HG03280 (cell line): ENCODE results near the gene MARCHF2.

Experiments
- ATAC-seq: cut with Tn5 transposase; IDR thresholded peaks from one replicate; pipeline ENCODE4 v1.9.1; 2021; ENCODE audit warnings: mild to moderate bottlenecking, moderate library complexity; ENCODE audit not compliant: unreplicated experiment

MARCHF2 gene

GRCh38 chr19:8473648-8474476, 60.8 kb downstream of the MARCHF2 start:
- no peak for ATAC-seq

DNA sequence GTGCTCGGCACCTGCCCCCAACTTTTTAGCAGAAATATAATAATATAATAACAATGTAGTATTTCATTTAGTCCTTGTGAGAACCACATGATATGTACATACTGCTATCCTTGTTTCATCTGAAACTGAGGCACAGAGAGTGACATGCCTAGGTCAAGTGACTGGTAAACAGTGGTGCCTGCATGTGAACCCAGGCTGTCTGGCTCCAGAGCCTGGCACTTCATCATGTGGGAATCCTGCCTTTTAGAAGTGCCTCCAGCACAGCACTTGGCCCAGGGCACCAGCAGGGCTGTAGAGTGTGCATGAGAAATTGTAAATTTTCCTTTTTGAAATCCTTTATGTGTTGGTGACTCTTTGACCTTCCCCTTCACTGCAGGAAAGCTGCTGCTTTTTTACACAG, 61.9 kb downstream of the MARCHF2 start:
- no peak for ATAC-seq

DNA sequence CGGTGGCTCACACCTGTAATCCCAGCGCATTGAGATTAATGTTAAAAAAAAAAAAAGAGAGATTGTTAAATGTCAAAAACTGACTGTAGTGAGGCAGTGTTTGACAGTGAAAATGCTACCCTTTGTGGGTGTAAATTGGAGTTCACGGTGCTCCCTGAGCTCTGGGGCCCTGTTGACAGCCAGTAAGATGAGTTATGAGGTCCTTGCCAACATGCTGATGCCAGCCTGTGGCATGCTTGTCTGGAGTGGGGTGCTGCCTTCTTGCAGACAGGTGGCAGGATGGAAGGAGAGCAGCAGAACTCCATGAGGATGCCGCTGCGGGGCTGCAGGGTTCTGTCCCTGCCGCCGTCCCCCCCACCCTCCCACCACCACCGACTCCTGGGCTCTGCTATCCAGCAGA, 63.4 kb downstream of the MARCHF2 start:
- no peak for ATAC-seq

DNA sequence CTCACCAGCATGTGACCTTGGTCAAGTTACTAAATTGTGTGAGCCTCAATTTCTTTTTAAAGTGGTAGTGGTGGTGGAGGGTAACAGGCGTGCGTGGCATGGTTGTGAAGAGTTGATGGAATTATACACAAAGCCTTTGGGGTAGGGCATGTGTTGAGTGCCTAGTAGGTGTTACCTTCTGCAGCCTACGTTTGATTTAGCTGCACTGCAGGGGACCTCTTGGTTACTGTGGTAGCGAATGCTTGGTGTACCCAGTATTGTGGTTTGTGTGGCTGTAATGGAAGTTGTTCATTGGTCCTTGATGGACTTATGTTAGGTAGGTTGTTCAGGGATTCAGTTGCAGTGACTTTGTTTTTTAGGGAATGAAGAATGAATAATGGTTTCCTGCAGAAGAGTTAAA, 64.8 kb downstream of the MARCHF2 start:
- no peak for ATAC-seq

GRCh38 chr19:8478598-8478997, 65.5 kb downstream of the MARCHF2 start:
- no peak for ATAC-seq

DNA sequence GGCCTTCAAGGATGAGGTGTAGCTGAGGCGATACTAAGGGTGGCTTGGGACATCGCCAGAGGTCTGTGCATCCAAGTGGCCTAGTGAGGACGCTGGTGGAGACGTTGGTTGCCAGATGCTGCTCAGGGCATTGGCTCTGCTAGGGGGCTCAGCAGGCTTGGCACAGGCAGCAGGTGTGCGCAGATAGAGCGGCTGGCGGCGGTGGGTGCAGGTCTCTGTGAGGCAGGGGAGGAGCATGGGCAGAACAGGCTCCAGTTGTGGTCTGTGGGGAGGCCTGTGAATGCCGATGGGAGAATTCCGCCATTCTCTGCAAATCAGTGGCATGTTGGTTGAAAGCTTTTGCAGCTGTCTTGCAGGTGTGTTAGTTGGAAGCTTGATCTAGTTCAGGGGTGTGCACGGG, 68.1 kb downstream of the MARCHF2 start:
- no peak for ATAC-seq

DNA sequence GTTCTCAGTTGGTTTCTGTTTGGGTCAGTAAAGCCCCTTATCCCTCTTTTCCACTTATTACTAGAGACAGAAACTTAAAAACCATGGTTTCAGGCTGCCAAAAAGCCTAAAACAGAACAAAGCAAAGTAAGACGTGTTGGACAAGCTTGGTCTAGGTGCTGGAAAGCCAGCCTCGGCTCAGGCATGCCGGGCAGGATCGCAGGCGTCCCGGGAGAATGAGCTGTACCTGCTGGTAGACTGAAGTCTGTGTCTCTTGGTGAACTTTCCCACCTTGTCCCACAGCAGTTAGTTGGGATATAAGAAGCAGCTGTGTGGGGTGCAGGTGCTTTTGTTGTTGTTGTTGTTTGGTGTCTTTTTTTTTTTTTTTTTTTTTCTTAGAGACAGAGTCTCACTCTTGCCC, 68.5 kb downstream of the MARCHF2 start:
- no peak for ATAC-seq

DNA sequence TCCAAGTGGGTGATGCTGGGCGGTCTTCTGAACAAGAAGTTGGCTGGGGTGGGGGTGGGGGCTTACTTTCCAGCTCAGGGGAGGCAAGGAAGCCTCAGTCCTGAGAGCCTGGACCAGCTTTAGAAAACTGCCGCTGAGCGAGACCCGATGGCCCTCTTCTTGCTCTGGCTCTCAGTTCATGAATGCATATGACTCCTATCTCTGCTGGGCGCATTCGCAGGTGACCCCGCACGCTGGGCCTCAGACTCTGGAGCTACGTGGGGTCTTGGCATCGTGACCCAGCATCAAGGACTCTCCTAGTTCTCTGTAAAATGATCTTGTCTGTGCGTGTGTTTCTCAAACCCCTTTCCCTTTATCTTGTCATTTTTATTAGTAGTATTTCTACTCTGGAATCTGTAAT, 69.6 kb downstream of the MARCHF2 start:
- no peak for ATAC-seq

- ATAC-seq, result no peak
Measured at GRCh38 chr19:8483165-8483564, 70.1 kb downstream of the MARCHF2 start.

DNA sequence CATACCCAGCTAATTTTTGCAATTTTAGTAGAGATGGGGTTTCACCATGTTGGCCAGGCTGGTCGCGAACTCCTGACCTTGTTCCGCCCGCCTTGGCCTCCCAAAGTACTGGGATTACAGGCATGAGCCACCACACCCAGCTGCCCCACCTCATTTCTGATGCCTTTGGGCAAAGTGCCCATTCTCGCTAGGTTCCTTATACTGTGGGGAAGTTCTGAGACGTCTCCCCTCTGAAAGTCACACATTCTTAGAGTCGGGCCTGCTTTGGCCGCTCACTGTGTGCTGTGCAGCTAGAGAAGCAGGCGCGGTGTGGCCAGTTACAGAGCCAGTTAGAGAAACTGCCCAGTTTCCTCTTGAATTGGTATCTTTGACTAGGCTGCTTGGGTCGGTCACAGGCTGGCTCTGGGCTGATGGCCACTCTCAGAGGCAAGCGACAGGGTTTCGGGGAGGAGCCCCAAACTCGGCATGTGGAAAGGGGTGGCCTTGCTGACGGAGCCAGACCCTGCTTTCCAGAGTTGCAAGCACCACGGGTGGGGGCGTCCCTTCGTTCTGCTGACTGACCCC, 71.3 kb downstream of the MARCHF2 start:
- ATAC-seq, result no peak

GRCh38 chr19:8485561-8486371, 72.7 kb downstream of the MARCHF2 start:
- ATAC-seq, result no peak

- no peak for ATAC-seq
Measured at GRCh38 chr19:8486661-8487136, 73.6 kb downstream of the MARCHF2 start.

DNA sequence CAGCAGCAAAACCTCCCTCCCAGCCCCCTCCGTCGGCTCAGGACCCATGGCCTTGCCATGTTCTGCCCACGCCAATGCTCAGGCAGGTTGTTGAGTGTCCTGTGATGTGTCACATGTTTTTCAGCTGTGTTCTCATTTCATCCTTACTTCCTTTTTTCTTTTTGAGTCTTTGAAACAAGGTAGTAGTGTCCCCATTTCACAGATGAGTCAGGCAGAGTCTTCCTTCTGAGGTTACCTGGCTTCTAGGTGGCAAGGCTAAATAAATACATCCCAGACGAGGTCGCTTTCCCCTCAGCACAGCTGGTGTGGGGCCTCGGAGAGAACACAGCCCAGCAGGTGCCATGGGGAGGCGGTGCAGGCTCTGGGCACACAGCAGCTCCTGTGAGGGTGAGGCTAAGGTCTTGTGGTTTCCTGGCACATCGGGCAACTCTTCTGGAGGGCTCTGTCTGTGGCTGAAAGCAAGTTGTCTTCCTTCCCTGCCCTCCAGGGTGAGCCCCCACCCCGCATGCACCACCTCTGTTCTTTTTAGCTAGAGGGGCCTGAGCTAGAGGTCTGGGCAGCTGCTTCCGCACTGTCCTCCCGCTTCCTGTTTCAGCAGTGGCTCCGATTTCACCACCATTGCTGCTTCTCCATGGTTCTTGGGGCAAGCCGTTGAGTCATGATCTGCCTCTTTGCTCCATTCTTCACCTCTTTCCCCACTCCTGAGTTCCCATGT, 74.2 kb downstream of the MARCHF2 start:
- ATAC-seq, result peak; percentile 44

- ATAC-seq, result no peak
Measured at GRCh38 chr19:8488365-8488764, 75.3 kb downstream of the MARCHF2 start.
